GOT3 (cell line): ENCODE results near the gene KIAA0040.
A peak's percentile ranks its signal among the peaks of the same experiment; 100 is the strongest.

Source experiments
- DNase-seq: peaks from one replicate; lab custom pipeline; 2025; ENCODE audit warnings: mixed read lengths; lab: John Stamatoyannopoulos, UW

KIAA0040 gene

DNA sequence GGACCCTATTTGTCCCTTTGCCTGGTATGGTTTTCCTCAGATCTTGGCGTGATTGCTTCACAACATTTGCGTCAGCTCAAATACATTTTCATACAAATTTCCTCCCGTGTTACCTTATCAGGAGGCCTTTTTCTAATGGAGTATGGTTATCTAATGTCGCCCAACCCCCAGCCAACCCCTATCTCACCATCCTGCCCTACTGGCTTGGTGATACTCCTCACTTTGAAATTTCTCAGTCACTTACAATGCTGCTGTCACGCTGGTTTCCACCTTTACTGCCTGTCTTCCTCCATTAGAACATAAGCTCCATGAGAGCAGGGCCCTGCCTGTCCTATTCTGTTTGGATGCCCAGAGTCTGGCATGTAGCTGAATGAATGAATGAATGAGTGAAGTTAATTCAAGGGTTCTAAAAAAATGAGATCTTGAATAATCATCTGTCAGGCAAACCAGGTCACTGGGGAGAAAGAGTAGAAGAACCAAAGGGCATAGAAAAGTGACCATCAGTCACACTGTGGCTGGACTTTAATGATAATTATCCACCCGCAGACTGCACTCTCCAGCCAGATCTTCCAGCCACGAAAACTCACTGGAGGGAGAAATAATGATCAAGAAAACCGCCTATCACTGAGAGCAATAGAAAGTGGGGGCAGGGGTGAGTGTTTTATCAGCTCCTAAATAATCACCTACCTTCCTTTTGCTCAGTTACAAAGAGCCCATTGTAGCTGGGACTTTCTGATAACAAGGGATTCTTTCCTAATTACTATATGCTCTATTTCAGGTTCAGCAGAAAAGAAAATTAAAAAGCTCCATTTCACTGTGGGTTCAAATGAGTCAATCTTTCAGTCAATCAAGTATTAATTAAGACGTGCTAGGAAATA is 21.3 kb downstream of the KIAA0040 start:
- DNase-seq, result no peak

DNA sequence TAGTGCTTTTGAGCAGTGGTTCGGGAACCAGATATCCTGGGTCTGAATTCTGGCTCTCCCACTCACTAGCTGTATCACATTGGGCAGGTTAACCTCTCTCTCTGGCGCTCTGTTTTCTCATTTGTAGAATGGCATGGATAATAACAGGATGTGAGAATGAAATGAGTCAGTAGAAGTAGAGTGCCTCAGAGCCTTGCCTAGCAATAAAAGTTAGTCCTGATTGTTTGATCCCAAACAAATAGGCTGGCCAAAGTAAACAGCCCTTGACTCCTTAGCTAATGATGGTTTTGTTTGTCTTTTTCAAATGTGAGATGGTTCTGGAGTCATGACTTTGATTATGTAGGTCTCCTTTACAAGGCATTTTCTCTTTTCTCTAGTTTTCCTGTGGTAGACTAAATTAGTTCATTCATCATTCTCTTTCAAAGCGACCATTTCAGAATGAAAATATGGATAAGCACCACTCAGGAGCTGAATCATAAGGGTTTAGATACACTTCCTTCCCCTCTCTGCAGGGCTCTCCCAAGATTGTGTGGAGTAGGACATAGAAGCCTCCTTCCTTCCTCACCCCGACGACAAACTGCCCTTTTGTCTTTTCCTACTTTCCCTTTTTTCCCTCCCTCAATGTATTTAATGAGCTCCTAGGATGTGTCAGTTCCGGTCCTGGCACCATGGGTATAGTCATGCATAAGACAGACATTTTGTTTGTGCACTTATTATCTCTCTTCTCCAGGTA is 23.1 kb downstream of the KIAA0040 start:
- no peak for DNase-seq

DNA sequence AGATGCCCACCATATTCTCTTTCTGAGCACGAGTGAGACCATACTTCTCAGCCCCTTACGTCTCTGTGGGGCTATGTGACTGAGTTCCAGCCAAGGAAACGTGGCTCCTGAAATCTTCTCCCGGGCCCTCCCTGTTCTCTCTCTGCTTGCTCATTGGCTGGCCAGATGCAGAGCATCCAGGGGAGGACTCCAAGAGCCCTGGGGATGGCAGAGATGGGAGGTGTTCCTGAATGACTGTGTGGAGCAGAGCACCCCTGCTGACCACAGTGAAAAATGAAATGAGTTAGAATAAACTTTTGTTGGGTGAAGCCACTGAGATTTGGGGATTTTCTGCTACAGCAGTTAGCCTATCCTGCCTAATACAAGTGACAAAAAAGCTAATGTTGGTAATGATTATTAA is 23.8 kb downstream of the KIAA0040 start:
- DNase-seq, result no peak

DNA sequence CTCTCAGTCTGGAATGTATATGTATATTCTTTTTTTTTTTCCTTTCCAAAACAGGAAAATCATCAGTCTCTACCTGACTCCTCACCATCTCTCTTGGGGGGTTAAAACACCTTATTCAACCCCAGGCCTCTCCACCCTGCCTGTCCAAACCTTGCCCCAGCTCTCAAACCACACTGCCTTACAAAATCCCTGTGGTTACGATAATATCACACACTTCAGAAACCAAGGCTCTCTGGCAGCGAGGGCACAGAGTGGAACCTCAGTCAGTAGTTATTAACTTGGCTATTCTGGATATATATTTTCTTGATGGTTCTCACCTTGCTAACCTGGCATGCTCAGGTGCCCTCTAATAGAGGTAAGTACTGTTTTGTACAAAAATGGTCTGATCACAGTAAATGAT is 24.7 kb downstream of the KIAA0040 start:
- DNase-seq, result no peak

DNA sequence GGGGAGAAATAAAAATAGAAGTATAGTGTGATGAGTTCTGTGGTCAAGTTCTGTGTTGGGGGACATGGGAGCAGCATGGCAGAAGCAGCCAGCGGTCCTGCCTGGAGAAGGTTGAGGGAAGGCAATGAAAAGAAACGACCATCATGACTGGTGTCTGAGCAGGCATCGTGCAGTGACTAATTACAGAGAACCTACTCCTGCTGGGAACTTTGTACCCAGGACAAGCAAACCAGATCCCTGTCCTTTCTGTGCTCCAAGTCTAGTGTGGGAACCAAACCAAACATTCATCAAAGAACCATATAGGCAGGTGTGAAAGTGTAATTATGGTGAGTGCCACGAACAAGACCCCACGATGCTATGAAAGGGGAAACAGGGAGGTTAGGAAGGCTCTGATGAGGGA is 25.8 kb downstream of the KIAA0040 start:
- DNase-seq, result no peak

DNA sequence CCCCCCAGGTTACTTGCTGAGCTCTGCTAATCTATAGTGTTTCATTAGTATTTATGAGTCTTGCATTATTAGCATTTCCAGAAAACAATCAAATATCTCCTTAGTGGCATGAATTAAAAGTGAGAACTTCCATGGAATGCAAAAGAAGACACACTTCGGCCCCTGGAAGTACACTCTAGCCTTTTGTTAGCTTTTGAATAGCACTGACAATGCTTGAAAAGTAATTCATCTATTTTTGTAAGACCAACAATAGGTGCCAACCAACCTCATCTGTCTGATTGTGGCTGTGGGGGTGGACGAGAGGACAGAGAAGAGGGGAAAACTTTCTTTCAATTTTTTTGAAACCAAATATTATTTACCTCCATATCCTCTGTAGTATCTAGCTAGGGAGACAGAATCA is 27.8 kb downstream of the KIAA0040 start:
- no peak for DNase-seq

DNA sequence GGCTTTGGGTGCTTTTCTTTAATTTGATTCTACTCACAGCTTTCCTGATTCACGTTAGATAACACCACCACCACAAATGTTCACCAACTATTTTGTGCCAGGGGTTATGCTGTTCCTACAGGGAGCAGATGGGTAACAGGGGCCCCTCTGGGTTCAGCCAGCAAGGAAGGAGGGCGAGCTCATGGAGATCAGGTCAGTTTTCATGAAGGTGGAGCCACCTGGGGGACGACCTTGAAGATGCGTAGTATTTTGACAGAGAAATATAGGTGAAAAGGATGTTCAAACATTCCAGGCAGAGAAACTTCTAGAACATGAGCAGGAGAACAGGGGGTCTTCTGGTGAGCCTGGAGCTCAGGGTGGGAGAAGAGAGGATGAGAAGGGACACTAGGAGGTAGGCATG is 28.9 kb downstream of the KIAA0040 start:
- no peak for DNase-seq

DNA sequence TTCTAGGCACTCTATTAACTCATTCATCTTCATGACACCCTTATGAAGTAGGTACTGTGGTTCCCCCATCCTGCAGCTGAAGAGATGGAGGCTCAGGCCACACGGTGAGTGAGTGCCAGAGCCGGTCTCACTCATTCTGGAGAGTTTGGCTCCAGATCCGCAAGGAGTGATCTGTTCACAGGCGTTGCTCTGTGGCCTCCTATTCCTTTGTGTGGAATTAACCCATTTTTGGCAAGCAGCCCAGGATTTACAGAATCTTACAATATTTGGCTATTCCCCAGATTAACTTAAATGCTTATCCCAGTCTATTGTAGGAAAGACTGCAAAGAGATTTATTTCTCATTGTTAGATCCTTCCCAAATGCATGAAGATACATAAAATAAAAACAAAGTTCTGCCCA is 29.6 kb downstream of the KIAA0040 start:
- no peak for DNase-seq

DNA sequence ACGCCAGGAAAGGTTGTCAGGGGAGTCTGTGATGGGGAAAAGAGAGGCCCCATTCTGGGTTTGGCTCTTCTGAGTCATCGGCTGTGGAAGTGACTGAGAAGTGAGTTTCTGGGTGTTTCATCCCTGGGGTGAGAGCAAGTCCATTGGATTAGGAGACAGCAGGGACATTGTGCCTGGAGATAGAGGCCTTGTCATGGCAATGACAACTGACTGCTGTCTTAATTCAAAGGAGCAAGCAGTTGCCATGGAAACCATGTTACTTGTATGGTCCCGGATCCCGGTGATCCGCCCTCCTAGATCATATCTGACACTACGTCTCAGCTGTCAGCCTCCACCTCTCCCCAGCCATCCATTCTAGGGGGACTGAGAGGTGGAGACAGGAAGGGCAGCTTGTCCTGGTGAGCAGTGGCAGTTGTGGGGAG is 34.4 kb downstream of the KIAA0040 start:
- no peak for DNase-seq

DNA sequence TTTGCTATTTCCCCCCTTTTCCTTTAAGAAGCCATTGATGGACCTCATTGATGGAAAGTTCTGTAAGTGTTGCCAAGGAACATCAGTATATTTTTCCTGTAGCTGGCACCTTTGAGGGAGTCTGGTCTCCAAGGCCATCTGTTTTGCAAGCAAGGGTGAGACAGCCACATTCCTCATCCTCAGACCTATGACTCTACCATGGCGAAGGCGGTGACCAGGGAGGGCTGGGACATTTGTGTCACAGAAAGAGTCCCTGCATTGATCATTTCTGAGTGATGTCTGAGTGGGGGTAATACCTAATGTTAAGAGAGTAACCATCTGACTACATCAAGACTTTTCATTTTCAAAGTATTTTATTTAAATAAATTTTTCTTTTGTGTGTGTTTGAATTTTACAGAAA is 35.4 kb downstream of the KIAA0040 start:
- no peak for DNase-seq

DNA sequence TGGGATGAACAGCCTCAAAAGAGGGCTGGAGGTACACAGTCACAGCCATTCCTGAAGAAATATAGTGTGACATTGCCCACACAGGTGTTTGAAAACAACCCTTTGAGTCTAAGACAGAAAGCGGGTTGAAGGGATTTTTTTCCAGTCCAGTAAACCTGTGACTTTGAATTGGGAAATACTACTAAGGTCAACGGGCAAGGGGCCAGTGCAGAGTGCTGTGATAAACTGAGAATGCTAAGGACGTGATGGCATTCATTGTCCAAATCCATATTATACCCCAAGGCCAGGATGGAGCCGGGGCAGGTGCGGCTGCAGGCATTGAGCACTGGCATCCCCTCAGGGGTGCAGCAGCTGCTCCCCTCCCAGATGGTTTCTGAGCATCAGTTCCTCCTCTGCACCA is 36.6 kb downstream of the KIAA0040 start:
- DNase-seq, result no peak

DNA sequence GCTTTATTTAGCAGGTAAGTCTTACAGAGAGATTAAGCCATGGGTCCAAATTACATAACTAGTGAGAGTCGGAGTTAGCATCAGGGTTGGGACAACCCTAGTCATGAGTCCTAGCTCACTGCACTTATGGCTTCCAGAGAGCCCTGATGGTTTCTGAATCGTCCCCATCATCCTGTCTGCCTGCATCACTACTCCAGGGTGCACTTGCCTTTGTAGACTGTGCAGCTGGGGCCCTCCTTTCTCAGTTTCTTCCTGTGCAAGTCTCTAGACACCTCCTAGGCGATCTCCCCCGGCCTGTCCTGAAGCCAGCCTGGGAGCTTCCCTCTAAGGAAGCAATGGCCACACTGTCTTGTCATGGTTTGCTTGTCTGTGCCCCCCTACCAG is 37.1 kb downstream of the KIAA0040 start:
- DNase-seq, result no peak

DNA sequence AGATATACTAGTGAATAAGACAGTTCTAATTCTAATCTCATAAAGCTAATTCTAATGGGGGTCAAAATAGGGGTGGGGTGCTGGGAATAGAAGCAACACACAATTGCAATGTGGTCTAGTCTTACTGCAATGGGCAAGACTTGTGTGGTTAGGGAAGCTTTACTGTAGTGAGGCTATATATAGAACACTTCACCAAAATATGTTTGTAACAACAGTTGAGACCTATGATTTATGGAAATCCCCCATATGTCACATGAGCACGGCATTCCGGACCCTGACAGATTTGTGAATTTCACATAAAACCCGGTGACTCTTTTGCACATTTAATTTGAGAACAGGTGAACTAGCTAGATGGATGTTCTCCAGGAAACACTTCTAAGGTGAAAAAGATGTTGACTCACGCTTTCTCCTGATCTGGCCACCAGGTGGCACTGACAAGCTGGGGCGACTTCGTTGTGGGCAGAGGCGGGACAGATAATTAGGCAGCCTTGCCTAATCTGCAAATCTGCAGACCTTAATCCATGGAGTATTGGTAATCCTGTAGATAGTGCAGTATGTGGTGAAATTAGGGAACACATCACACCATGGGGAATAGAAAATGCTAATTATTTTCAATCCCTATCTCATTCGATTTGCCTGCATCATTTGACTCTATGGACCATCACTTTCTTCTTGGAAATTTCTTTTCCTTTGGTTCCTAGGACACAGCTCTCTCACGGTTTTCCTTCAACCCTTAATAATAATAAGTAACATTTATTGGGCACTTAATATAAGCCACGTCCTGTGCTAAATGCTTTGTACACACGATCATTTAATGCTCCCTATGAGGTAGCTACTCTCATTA is 37.7 kb downstream of the KIAA0040 start:
- DNase-seq, result peak; percentile 13

DNA sequence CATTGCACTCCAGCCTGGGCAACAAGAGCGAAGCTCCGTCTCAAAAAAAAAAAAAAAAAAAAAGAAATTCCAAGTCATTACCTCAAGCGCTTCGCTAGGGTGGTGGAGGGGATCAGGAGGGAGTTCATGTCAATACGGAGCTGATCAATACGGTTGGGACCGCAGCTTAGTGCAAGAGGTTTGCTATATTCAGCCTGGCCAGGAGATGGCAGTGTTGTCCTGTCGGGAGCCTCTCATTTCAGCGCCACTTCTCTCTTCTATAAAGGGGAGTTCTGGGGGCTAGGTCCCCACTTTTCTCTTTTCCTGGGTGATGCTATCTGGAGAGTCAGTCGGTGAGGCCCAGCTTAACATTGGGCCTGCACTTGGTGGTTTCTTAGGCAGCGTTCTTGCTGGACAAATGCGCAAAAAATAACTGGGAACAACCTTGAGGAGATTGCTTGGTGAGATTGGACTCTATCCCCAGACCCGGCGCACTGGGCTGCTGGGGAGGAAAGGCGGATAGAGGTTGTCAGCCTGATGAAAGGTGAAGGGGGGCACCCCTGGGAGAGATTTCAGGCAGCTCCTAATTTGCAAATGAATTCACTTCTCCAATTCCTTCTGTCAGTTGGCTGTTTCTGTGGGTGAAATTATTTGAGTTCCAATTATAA is 40.4 kb downstream of the KIAA0040 start:
- DNase-seq, result peak; percentile 36

DNA sequence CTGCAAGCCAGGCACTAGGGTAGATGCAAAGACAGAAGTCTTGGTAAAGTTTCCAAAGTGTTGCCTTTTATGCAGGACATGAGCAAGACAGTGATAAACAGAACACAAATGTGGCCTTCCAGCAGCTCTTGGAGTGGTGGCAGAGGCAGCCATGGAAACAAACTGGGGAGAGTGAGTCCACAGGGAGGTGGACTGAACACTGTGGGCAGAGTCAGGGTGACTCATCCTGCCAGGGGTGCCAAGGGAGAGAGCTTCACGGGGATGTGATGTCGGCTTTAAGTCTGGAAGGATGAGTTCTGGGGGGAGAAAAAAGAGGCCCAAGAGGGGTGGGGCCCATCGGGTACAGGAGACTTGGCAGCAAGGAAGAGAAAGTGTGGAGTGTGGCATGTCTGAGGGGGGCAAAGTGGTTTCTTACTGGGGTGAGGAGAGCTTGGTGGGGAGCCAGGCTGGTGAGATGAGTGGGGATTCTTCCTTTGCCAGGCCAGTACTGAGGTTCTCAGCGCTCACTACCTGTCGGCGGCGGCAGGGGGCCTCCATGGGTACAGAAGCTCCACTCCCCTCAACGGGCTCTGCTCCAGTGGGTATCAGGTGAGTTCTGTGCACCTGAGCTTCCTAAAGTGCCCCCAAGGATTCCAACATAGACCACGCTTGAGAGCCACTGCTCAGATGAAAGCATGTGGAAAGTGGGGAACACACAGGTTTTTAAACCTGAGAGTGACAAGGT is 41.8 kb downstream of the KIAA0040 start:
- peak; percentile 36 for DNase-seq

DNA sequence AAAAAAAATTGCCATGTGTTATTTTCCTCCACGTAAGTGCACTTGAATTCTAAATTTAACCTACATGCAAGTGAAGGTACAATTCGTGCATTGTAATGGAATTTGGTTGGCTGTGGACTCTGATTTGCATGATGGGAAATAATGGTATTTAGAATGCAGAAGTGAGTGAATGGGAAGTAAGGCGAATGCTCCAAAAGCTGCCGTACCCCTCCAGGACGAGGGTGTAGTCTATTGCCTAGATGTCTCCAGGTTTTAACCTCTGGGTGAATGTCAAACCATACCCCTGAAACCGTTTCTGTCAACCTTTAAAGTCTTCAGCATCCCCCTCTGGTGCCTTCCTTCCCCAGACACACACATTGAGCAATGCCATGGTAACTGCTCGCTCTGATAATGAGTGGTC is 44.5 kb downstream of the KIAA0040 start:
- no peak for DNase-seq

DNA sequence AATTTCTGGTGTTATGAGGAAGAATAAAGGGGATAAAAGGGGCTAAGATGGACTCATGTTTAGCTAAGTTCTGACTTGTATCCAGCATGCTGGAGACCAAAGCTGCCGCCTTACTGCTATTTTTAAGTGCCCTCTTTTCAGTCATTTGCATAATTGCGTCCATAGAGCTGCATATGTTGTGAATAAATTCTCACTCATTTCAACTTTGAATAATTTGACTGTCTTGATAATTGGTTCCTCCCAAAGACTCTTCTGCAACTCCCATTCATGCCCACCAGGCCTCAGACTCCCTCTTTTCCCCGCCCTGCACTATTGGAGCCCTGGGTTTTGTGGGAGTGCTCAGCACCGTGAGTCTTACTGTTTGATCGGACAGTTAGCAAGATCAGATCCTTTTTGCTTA is 45.0 kb downstream of the KIAA0040 start:
- DNase-seq, result no peak

DNA sequence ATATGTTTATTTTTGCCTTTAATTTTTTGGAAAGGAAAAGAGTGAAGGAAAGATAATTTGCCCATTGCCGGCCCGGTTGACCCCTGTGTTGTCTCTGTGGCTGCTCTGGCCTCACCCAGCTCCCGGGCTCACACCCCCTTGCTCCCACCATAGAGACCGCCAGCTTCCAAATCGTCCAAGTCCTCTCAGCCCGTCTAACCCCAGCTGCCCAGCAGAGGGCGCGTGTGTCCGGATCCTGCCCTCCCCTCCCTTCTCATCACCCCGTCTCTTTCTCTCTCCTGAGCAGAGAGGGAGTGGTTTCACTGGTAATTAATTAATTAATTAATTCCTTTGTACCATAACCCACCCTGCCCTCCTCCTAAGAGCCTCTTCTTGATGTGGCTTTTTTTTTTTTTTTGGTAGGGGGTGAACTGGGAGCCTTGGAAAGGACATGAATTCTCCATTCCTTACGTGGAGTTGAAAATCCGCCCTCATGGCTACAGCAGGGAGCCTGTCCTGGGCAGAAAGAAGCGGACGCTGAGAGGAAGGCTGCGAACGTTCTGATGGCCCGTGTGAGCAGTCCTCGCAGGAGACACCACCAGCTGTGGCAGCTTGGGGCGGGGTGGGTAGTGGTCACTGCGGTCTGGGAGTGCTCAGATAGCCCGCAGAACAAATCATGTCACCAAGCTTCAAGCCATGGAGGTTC is 45.9 kb downstream of the KIAA0040 start:
- peak; percentile 17 for DNase-seq

DNA sequence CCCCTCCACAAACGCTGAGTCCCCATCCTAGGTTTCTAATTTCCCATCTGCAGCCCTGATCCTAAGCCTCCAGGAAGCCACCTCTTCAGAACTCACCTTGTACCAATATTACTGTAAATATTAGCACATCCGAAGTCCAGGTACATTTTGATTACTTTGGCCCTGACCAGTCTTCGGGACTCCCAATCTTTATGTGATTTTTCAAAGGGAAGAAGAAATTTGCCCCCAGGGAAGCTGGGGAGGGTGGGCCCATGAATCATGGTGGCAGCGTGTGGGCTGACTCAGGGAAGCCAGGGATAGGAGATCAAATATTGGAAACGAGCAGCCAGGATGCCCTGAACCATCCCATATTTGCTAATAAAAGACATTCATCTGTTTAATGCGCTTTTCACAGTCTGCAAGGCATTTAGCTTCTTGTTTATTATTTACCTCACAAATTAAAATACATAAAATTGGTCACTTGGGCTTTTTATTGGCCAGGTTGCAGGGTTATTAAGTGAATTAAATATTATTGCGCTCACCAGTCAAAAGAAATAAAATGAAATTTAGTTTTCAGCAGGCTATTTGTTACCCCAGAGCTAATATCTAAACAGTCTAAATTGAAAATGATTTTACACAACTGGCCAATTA is 46.6 kb downstream of the KIAA0040 start:
- no peak for DNase-seq

DNA sequence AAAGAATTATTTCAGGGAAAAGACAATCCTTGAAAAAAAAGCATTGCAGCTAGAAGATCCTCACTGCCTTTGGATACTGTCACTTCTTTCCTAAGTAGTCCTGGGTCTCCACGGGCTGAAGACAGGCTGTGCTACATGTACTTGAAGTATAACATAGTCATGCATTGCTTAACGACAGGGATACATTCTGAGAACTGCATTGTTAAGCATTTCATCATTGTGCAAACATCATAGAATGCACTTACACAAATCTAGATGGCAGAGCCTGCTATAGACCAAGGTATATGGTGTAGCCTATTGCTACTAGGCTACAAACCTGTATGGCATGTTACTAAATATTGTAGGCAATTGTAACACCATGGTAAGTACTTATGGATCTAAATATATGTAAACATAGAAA is 54.0 kb downstream of the KIAA0040 start:
- DNase-seq, result no peak
